ENCODE data around the gene FAM221B. TPM values are rescaled to one million over a fixed set of nuclear protein-coding genes. Genes with fewer than 3 reads are reported as not detected.
A peak's percentile ranks its signal among the peaks of the same experiment; 100 is the strongest.

The FAM221B gene
- total and polyA plus RNA-seq, 9 donors: not detected

GRCh38 chr9:35771534-35771933 is 57.0 kb downstream of the FAM221B start:
- Histone ChIP-seq H3K36me3 (no peaks in the 10 kb centered on the region), H3K27ac (no peak overlapping the region), H3K4me3 (no peak overlapping the region), H3K27me3 (no peaks in the 10 kb centered on the region), H3K4me1 (ENCODE audit: insufficient read depth) (peaks cover 1% of the 10 kb centered on the region), H3K9me3 (no peaks in the 10 kb centered on the region)
- no peak for DNase-seq
- TF ChIP-seq CTCF (IDR thresholded peaks at IDR 0.05): no peak
- no peak for TF ChIP-seq EP300 (IDR thresholded peaks at IDR 0.05)
- intact Hi-C loops (cut with DNase I): no loop called here
- WGBS, 3 donors: 31 to 49% (median 42%) methylated on average over 1 of the region's 1 CpG

DNA sequence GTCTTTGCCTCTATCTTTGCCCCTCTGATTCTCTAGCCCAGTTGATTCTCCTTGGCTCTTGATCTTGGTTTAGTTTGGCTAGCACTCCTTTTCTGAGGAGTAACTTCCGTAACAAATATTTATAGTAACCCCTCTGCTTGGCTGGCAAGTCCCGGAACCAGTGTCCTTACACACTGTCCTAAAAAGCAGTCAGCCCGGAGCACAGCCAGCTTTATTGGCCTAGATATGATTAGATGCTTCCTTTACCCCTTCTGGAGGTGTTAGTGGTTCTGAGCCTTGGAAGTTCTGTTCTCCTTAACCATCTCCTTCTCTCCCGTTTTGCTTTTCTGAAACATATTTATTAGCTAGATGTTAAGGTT is 57.5 kb downstream of the FAM221B start:
- Histone ChIP-seq H3K27me3 (no peaks in the 10 kb centered on the region), H3K4me1 (ENCODE audit: insufficient read depth) (peaks cover 1% of the 10 kb centered on the region), H3K27ac (no peak overlapping the region), H3K9me3 (no peaks in the 10 kb centered on the region), H3K36me3 (no peaks in the 10 kb centered on the region), H3K4me3 (no peak overlapping the region)
- intact Hi-C loops (cut with DNase I): no loop called here
- WGBS, 3 donors: 0 to 4% (median 1%) methylated on average over 4 of the region's 4 CpGs
- peak in 1 of 5 donors; percentile 21 for DNase-seq
- TF ChIP-seq EP300 (IDR thresholded peaks at IDR 0.05): no peak
- TF ChIP-seq CTCF (IDR thresholded peaks at IDR 0.05): no peak
- no peak for TF ChIP-seq POLR2A (IDR thresholded peaks at IDR 0.05)

DNA sequence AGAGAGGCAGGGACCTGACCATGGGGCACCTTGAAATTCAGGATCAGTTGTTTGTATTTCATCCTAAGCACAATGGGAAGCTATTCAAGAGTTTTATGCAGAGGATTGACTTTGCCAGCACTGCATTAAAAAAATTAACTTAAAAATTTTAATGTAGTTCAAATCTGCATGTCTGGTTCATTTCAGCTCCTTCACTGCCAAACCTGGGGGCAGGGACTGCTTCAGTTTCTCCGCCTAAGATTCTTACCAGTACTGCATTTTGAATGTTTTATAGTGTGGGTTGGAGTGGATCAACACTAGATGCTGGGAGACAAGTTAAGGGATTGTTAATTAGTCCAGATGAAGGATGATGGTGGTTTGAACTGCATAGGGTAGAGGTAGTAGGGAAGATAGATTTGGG is 58.8 kb downstream of the FAM221B start:
- intact Hi-C loops (cut with DNase I): no loop called here
- no peaks in the 10 kb centered on the region for H3K9me3 ChIP-seq
- H3K27me3 ChIP-seq: no peaks in the 10 kb centered on the region
- 90 to 98% (median 92%) methylated on average over 1 of the region's 1 CpG for WGBS, 3 donors
- H3K4me1 ChIP-seq (ENCODE audit: insufficient read depth): peaks cover 1% of the 10 kb centered on the region
- TF ChIP-seq CTCF (IDR thresholded peaks at IDR 0.05): no peak
- TF ChIP-seq EP300 (IDR thresholded peaks at IDR 0.05): no peak
- TF ChIP-seq POLR2A (IDR thresholded peaks at IDR 0.05): no peak
- H3K4me3 ChIP-seq: no peak overlapping the region
- no peak for DNase-seq
- H3K36me3 ChIP-seq: no peaks in the 10 kb centered on the region
- H3K27ac ChIP-seq: no peak overlapping the region

DNA sequence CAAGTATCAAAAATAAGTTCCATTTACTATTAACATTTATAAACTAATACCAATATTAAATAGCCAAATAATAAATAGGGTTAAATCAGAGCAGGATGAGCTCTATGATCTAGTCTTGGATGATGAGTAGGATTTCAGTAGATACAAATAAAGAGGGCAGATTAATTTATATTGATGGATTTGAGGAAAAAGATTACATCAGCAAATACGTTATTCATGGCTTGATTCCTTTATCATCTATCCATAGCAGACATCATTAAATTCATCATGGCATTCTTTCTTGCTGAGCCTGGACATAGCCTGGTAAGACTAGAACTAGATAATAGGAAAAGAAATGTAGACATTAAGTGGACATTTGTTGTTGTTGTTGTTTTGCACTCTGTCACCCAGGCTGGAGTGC is 61.1 kb downstream of the FAM221B start:
- 84 to 95% (median 88%) methylated on average over 1 of the region's 1 CpG for WGBS, 3 donors
- Histone ChIP-seq H3K27ac (no peak overlapping the region), H3K4me3 (no peak overlapping the region), H3K27me3 (no peaks in the 10 kb centered on the region), H3K4me1 (ENCODE audit: insufficient read depth) (peaks cover 1% of the 10 kb centered on the region), H3K36me3 (no peaks in the 10 kb centered on the region), H3K9me3 (no peaks in the 10 kb centered on the region)
- DNase-seq: no peak
- no peak for TF ChIP-seq POLR2A (IDR thresholded peaks at IDR 0.05)
- no peak for TF ChIP-seq CTCF (IDR thresholded peaks at IDR 0.05)
- no peak for TF ChIP-seq EP300 (IDR thresholded peaks at IDR 0.05)
- intact Hi-C loops (cut with DNase I): no loop called here

GRCh38 chr9:35766997-35767396 is 61.5 kb downstream of the FAM221B start:
- no peaks in the 10 kb centered on the region for H3K9me3 ChIP-seq
- no peak overlapping the region for H3K4me3 ChIP-seq
- TF ChIP-seq EP300 (IDR thresholded peaks at IDR 0.05): no peak
- TF ChIP-seq CTCF (IDR thresholded peaks at IDR 0.05): no peak
- no peak for TF ChIP-seq POLR2A (IDR thresholded peaks at IDR 0.05)
- DNase-seq: no peak
- no peaks in the 10 kb centered on the region for H3K27me3 ChIP-seq
- H3K27ac ChIP-seq: no peak overlapping the region
- 92 to 96% (median 95%) methylated on average over 2 of the region's 2 CpGs for WGBS, 3 donors
- intact Hi-C loops (cut with DNase I): no loop called here
- no peaks in the 10 kb centered on the region for H3K36me3 ChIP-seq
- H3K4me1 ChIP-seq (ENCODE audit: insufficient read depth): peaks cover 1% of the 10 kb centered on the region
